OCI-LY7 (cell line): ENCODE data around the gene GPR55.

Experiments used
- CTCF ChIP-seq: fragments of 200-600 bp; sonication (generic); conservative IDR thresholded peaks from 2 replicates; pipeline ENCODE4 v1.5.1; 2014; ENCODE audit warnings: mild to moderate bottlenecking, antibody characterized with exemption, low read length, moderate library complexity, mixed read lengths
- EZH2phosphoT487 ChIP-seq: fragments of 200-600 bp; sonication (generic); IDR thresholded peaks from 2 replicates; pipeline ENCODE4 v1.6.1; 2018; ENCODE audit warnings: low read depth, borderline replicate concordance, mild to moderate bottlenecking, mixed run types, antibody characterized with exemption, low read length, moderate library complexity, mixed read lengths

GRCh38 chr2:230899786-230900185 is 25.3 kb downstream of the GPR55 start:
- TF ChIP-seq CTCF (no peak), EZH2phosphoT487 (no peak)
